ENCODE results near the gene CD59. TPM values are rescaled to one million over a fixed set of nuclear protein-coding genes. Genes with fewer than 3 reads are reported as not detected.
"Not testable (repeated sequence)": the region's sequence is repeated elsewhere in the genome, so short reads cannot be mapped to it uniquely, and the experiment has no call there.

The CD59 gene
- polyA plus RNA-seq, 3 donors, result 93.3 to 524 (median 148) TPM

- WGBS, 3 donors, result 64 to 92% (median 74%) methylated on average over 3 of the region's 3 CpGs
- H3K27ac ChIP-seq (ENCODE audit: low read depth, low read length), result no peak overlapping the region
These were observed 51.1 kb downstream of the CD59 start for GRCh38 chr11:33685082-33685481.

DNA sequence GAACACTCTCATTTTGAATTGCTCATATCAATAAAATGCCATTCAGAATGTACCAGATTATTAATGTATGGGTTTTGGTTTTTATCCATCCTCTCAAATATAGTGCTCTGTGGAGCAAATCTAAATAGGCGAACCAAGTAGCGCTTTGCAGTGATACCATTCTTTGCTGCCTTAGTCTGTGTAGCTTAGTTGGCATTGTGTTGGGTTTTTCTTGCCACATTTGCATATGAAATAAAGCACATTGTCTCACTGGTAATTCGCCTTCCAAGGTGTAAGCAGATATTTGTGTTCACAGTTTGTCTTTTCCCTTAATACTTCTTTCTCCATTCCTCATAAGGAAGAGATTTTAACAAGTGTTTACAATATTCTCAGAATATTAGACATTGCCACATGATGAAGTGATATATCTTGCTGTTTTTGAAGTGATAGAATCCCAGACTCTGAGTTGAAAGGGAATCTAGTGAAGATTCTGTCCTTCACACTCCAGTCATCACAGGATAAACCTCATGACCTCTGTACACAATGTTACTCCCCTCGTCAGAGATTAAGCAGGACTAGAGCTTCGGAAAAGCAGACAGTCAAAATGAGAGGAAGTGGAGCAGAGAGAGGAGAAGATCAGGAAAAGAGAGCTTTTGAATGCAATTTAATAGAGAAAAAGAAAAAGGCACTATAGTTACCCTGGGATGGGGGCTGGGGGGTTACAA is 52.1 kb downstream of the CD59 start:
- H3K27ac ChIP-seq (ENCODE audit: low read depth, low read length), result no peak overlapping the region
- WGBS, 3 donors, result 77 to 80% (median 78%) methylated on average over 5 of the region's 5 CpGs

GRCh38 chr11:33682446-33682845 is 53.8 kb downstream of the CD59 start:
- H3K27ac ChIP-seq (ENCODE audit: low read depth, low read length), result no peak overlapping the region
- 87 to 95% (median 87%) methylated on average over 4 of the region's 4 CpGs for WGBS, 3 donors

DNA sequence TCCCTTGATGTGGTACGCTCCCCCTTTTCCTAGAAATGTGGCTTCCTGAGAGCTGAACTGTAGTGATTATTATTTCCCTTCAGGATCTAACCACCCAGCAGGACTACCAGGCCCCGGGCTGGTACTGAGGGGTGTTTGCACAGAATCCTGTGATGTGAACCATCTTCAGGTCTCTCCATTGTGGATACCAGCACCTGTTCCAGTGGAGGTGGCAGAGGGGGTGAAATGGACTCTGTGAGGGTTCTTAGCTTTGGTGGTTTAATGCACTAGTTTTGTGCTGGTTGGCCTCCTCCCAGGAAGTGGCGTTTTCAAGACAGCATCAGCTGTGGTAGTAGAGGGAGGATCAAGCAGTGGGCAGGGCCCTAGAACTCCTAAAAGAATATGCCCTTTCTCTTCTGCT is 54.2 kb downstream of the CD59 start:
- no peak overlapping the region for H3K27ac ChIP-seq (ENCODE audit: low read depth, low read length)
- WGBS, 3 donors, result 86 to 92% (median 88%) methylated on average over 3 of the region's 3 CpGs

DNA sequence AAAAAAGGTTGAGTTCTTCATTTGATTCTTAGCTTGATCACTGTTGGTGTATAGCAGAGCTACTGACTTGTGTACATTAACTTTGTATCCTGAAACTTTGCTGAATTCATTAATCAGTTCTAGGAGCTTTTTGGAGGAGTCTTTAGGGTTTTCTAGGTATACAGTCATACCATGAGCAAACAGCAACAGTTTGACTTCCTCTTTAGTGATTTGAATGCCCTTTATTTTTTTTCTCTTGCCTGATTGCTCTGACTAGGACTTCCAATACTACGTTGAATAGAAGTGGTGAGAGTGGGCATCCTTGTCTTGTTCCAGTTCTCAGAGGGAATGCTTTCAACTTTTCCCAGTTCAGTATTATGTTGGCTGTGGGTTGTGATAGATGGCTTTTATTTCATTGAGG is 57.6 kb downstream of the CD59 start:
- not testable (repeated sequence) for H3K27ac ChIP-seq (ENCODE audit: low read depth, low read length)
- 68 to 91% (median 79%) methylated on average over 1 of the region's 1 CpG for WGBS, 3 donors

GRCh38 chr11:33674035-33674814 is 62.0 kb downstream of the CD59 start:
- 97 to 99% (median 98%) methylated on average over 3 of the region's 3 CpGs for WGBS, 3 donors
- H3K27ac ChIP-seq (ENCODE audit: low read depth, low read length), result no peak overlapping the region

DNA sequence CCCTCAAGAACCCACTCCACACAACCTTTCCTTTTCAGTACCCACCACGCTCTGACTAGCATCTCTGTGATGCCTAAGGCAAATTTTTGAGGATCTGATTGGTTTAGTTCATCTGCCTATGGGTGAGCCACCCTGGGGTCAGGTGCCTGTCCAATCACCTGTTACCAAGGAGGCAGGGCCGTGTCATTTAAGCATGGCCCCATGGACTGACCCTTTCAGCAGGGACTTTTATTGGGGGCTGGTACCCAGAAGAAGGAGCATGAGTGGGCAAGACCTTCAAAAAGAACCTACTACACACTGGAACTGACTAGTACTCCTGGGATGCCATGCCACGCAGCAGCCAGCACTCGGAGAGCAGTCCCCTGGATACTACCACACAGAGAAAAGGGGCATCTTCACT is 64.0 kb downstream of the CD59 start:
- H3K27ac ChIP-seq (ENCODE audit: low read depth, low read length), result no peak overlapping the region
- WGBS, 3 donors, result 75 to 89% (median 87%) methylated on average over 4 of the region's 4 CpGs

GRCh38 chr11:33670250-33671011 is 65.8 kb downstream of the CD59 start:
- no peak overlapping the region for H3K27ac ChIP-seq (ENCODE audit: low read depth, low read length)
- WGBS, 3 donors, result 64 to 78% (median 73%) methylated on average over 5 of the region's 5 CpGs

- WGBS, 3 donors, result 82 to 88% (median 88%) methylated on average over 5 of the region's 5 CpGs
- H3K27ac ChIP-seq (ENCODE audit: low read depth, low read length), result no peak overlapping the region
These were observed 66.5 kb downstream of the CD59 start for GRCh38 chr11:33669598-33670249.

DNA sequence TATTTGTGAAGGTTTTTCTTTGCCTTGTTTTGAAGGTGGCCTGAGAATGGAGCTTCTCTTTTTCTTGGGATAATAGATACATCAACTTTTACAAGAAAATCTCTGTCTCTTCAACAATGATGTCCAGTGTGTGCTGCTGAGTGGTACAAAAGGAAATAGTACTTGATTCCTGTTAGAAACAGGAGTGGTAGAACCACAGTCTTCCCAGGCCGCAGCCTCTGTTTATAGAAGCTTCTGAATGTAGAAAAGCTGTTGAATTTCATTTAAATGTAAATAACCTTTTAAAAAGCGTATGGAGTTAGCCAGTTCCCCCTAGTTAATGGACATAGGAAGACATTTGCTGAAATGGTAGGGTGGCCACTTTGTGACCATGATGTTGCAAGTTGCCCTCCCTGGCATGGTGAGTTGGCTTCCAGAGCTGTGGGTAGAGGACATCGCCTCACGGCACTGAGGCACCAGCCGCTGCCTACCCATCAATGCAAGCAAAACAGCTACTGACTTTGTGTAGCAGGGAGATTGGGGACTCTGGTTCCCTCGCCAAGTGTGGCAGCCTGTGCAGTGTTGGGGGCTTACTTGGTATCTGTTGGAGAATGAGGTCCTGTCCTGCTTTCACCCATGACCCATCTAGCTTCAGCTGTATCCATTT is 67.1 kb downstream of the CD59 start:
- H3K27ac ChIP-seq (ENCODE audit: low read depth, low read length), result no peak overlapping the region
- WGBS, 3 donors, result 95 to 96% (median 96%) methylated on average over 6 of the region's 6 CpGs

DNA sequence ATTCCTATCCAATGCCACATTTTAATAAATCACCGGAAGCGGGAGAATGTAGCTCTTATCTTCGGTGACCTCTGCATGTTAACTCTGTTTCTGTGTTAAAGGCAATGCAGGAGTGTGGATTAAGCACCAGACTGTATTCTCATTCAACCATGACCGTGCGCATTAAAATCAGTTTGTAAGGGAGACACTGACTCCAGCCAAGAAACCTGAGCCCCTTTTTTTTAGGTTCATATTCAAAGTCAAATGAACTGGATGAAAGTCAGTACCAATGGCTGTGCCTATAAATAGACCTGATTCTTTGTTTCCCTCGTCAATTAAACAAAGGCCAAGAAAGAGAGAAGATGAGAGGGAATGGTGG is 67.8 kb downstream of the CD59 start:
- WGBS, 3 donors, result 76 to 90% (median 89%) methylated on average over 6 of the region's 6 CpGs
- no peak overlapping the region for H3K27ac ChIP-seq (ENCODE audit: low read depth, low read length)

DNA sequence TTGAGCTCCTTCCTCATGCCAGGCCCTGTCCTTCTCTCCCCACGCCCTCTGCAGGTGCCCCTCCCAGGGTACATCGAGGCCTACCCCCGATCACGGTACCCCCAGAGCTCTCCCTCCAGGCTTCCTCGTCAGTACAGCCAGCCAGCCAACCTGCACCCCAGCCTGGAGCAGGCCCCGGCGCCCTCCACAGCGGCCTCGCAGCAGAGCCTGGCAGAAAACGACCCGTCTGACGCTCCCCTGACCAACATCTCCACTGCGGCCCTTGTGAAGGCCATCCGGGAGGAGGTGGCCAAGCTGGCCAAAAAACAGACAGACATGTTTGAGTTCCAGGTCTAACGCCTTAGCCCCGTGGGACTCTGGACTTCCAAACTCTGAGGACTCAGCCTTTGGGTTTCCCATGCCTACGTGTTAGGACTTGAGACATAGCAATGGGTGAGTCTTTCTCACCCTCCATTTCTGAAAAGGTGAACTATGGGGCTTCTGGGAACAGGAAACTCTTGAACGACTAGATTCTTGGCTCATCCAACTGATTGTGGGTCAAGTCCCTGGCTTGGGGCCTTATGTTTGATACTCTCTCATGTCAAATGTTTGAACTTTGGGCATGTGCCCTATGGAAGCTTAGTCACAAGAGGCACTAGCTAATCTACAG is 68.3 kb downstream of the CD59 start:
- WGBS, 3 donors, result 89 to 92% (median 89%) methylated on average over 18 of the region's 18 CpGs
- H3K27ac ChIP-seq (ENCODE audit: low read depth, low read length), result no peak overlapping the region

DNA sequence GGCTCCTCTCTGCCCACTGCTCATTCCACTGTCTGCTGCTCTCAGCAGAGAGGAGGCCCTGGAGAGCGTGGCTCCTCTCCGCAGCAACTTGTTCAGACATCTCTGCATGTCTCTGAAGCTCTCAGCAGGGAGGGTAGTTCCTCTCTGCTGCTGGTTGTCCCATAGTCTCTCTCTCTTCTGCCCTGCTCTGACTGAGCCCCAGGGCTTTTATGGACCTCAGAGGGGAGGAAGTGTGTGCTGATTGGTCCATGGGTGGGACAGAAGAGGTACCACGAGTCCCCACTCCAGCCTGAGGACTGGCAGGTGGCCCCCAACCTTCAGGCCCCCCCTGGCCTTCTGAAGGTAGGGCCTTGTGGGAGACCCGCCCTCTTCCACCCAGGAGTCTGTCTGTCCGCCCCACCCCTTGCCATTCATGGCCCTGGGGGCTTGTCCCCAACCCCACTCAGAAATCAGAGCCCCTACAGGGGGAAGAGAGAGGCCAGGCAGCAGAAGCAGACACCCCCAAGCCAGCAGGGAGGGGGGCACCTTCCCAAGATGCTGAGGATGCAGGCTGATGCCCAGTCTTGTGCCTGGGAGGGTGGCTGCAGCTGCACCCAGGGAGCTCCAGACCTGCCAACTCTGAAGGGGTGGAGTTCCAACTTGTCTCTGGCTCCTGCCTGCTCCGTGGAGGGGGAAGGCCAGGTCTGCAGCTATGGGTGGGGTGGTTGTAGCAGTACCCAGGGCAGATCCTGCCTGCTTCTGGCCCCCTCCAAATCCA is 70.7 kb downstream of the CD59 start:
- 79 to 88% (median 85%) methylated on average over 6 of the region's 6 CpGs for WGBS, 3 donors
- H3K27ac ChIP-seq (ENCODE audit: low read depth, low read length), result no peak overlapping the region

- H3K27ac ChIP-seq (ENCODE audit: low read depth, low read length), result no peak overlapping the region
- 76 to 80% (median 80%) methylated on average over 4 of the region's 4 CpGs for WGBS, 3 donors
These were observed 71.4 kb downstream of the CD59 start for GRCh38 chr11:33664827-33665226.

DNA sequence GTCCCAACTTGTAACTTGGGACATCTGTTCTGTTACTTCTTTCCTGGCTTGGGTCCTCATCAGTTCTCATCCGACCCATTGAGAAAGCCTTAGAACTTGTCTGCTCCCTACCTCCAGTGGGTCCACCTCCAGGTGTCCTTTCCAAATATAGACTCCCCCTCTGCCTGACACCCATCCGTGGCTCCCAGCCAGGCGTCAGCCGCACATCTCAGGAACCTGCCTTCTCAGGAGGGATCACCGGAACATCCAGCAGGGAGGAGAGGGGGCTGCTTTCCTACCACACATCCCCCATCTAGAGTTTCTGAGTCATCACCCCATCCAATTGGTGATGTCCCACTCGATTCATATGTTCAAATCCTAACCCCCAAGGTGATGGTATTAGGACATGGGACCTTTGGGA is 72.1 kb downstream of the CD59 start:
- no peak overlapping the region for H3K27ac ChIP-seq (ENCODE audit: low read depth, low read length)
- WGBS, 3 donors, result 77 to 91% (median 89%) methylated on average over 6 of the region's 6 CpGs

- no peak overlapping the region for H3K27ac ChIP-seq (ENCODE audit: low read depth, low read length)
These were observed 73.1 kb downstream of the CD59 start for GRCh38 chr11:33663121-33663520.

DNA sequence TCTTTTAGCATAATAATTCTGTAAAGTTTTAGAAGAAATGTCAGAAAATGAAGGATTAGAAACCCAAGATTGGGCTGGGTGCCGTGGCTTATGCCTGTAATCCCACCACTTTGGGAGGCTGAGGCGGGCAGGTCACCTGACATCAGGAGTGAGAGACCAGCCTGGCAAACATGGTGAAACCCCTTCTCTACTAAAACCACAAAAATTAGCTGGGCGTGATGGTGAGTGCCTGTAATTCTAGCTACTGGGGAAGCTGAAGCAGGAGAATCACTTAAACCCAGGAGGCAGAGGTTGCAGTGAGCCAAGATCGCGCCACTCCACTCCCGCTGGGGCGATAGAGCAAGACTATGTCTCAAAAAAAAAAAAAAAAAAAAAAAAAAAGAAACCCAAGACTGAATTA is 74.7 kb downstream of the CD59 start:
- WGBS, 3 donors, result 71 to 95% (median 93%) methylated on average over 7 of the region's 7 CpGs
- H3K27ac ChIP-seq (ENCODE audit: low read depth, low read length), result not testable (repeated sequence)

Data from adipose tissue (tissue), 3 donors.